ENCODE data around the gene CDKAL1. TPM values are rescaled to one million over a fixed set of nuclear protein-coding genes. Genes with fewer than 3 reads are reported as not detected.
A peak's percentile ranks its signal among the peaks of the same experiment; 100 is the strongest.

CDKAL1 gene
- total and polyA plus RNA-seq, 8 donors: 13.6 to 20.7 (median 17.5) TPM

DNA sequence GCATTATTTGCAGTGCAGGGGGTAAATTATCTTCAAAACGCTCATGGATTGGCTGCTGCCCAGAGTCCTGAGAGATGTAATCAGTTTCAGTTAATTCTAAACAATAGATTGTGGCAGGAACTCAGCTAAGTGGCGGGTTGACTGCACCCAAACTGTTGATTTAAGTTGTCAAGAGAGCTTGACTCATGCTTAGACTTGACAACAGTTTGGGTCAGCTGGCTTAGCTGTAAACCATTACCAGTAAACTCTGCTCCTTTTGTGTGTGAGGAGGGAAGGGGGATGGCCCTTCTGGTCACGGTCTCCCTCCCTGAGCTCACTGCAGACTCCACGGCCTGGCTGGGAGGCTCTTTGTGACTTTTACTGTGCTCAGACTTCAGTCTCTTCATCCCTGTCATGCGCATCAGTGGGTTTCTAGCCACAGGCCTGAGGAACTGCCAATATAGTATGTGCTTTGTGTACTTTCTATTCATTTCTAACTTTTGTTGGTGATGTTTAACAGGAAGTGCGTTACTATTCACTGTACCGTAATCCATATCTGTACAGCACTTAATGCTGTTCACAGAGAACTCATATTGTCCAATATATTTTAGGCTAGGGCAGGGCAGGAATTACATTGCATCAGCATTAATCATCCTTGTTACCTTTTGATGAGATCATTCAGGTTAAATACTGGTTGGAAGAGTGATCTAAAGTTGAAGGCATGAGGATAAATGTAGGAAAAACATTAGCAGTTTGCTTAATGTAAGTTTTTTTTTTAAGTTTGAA lies 488.3 kb downstream of the CDKAL1 start:
- TF ChIP-seq, protein P1, sequence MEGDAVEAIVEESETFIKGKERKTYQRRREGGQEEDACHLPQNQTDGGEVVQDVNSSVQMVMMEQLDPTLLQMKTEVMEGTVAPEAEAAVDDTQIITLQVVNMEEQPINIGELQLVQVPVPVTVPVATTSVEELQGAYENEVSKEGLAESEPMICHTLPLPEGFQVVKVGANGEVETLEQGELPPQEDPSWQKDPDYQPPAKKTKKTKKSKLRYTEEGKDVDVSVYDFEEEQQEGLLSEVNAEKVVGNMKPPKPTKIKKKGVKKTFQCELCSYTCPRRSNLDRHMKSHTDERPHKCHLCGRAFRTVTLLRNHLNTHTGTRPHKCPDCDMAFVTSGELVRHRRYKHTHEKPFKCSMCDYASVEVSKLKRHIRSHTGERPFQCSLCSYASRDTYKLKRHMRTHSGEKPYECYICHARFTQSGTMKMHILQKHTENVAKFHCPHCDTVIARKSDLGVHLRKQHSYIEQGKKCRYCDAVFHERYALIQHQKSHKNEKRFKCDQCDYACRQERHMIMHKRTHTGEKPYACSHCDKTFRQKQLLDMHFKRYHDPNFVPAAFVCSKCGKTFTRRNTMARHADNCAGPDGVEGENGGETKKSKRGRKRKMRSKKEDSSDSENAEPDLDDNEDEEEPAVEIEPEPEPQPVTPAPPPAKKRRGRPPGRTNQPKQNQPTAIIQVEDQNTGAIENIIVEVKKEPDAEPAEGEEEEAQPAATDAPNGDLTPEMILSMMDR (IDR thresholded peaks at IDR 0.05): no peak
- Histone ChIP-seq H3K27me3 (no peaks in the 10 kb centered on the region), H3K4me1 (no peaks in the 10 kb centered on the region), H3K9me3 (no peaks in the 10 kb centered on the region), H3K4me3 (no peak overlapping the region), H3K27ac (peak overlapping the region; percentile 37 to 68), H3K36me3 (no peaks in the 10 kb centered on the region)
- intact Hi-C loops (cut with DNase I): no loop called here
- peak in 2 of 4 donors; percentile 40 to 59 for DNase-seq
- ATAC-seq: peak; percentile 89

DNA sequence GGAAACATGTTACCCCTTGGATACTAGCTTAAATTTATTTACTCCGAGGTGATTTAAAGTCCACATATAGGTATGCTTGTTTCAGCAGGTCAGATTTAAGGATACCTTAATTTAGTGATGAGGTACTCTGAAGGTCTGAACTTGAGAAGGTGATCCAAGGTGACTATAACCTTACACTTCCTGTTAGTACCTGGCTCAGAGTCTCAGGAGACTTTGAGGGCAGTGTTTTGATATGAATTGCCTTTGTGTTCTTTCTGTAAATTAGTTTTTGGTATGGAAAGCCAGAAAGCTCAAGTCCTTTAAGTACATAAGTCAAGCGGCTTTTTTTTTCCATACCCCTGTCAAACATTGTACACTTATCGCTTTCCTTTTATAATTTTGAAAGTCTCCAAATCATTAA lies 489.0 kb downstream of the CDKAL1 start:
- ATAC-seq: no peak
- Histone ChIP-seq H3K4me1 (no peaks in the 10 kb centered on the region), H3K27me3 (no peaks in the 10 kb centered on the region), H3K9me3 (no peaks in the 10 kb centered on the region), H3K4me3 (no peak overlapping the region), H3K36me3 (no peaks in the 10 kb centered on the region), H3K27ac (peak overlapping the region; percentile 28 to 68)
- TF ChIP-seq, protein P1 (IDR thresholded peaks at IDR 0.05): no peak
- intact Hi-C loops (cut with DNase I): no loop called here
- DNase-seq: no peak

DNA sequence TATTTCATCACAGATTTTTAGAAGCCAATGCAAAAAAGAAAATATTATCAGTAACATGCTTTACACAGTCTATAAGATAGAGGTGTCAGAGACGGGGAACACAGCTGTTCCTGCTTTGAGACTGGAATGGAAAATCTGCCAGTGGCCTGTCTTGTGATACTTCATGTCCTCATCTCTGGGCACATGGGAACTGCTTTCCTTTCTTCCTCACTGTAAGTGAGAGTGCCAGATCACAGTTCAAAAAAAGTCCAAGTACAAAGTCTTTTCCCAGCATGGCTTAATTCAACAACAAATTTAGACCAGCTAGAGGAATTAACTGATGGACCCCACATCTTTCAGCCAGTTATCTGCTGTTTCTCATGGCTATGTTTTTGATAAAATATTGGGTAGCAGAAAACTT lies 490.4 kb downstream of the CDKAL1 start:
- intact Hi-C loops (cut with DNase I): no loop called here
- no peaks in the 10 kb centered on the region for H3K9me3 ChIP-seq
- TF ChIP-seq, protein P1 (IDR thresholded peaks at IDR 0.05): no peak
- ATAC-seq (no peak), DNase-seq (peak in 2 of 4 donors; percentile 80 to 88)
- no peaks in the 10 kb centered on the region for H3K4me1 ChIP-seq
- no peaks in the 10 kb centered on the region for H3K27me3 ChIP-seq
- H3K36me3 ChIP-seq: no peaks in the 10 kb centered on the region
- peak overlapping the region in 1 of 2 donors; percentile 40 for H3K27ac ChIP-seq
- no peak overlapping the region for H3K4me3 ChIP-seq

DNA sequence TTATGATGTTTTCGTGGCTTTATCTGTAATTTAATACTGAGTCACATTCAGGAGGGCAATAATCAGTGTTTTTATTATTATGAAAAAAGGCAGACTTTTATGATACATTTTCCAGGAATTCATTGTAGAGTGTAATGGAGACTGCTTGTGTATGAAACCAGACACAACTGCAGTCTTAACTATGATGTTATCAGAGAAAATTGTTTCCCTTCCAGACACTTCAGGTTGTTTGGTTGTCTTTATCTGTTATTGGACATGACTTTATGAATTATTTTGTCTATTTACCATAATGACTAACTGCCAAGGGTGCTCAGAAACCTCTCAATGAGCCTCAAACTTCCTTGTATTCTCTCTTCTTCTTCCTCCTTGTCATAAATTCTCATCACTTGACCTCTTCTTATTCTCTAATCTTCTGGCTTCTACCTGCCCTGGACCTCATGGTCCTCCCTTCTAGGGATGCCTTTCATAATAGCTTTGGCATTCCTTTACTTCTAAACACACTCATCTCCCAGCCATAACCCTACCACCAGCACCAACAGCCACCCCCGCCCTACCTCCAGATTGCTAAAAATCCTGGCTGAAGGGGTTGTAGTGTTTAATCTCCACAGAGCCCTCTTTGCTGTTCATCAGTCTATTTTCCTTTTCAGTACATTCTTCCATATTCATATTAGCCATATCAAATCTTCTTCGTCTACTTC lies 492.5 kb downstream of the CDKAL1 start:
- DNase-seq (no peak), ATAC-seq (no peak)
- H3K36me3 ChIP-seq: no peaks in the 10 kb centered on the region
- H3K4me1 ChIP-seq: no peaks in the 10 kb centered on the region
- intact Hi-C loops (cut with DNase I): no loop called here
- H3K27me3 ChIP-seq: no peaks in the 10 kb centered on the region
- no peak overlapping the region for H3K4me3 ChIP-seq
- H3K9me3 ChIP-seq: no peaks in the 10 kb centered on the region
- TF ChIP-seq, protein P1 (IDR thresholded peaks at IDR 0.05): no peak
- H3K27ac ChIP-seq: no peak overlapping the region

DNA sequence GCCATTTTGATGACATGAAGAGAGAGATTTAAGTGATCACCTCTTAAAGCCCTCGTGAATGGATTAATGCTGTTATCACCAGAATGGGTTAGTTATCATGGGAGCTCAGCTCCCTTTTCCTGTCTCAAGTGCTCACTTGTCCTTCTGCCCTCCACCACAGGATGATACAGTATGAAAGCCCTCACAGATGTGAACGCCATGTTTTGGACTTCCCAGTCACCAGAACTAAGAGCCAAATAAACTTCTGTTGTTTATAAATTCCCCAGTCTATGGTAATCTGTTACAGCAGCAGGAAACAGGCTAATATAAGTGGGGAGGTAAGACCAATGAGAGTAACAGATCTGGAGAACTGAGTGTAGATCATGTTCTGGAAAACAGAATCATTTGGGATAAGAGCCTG lies 493.2 kb downstream of the CDKAL1 start:
- no peak overlapping the region for H3K27ac ChIP-seq
- intact Hi-C loops (cut with DNase I): no loop called here
- no peaks in the 10 kb centered on the region for H3K36me3 ChIP-seq
- no peaks in the 10 kb centered on the region for H3K9me3 ChIP-seq
- no peak overlapping the region for H3K4me3 ChIP-seq
- TF ChIP-seq, protein P1 (IDR thresholded peaks at IDR 0.05): no peak
- H3K4me1 ChIP-seq: no peaks in the 10 kb centered on the region
- no peak for DNase-seq
- no peak for ATAC-seq
- H3K27me3 ChIP-seq: no peaks in the 10 kb centered on the region
